ENCODE results near the gene BBS2. TPM values are rescaled to one million over a fixed set of nuclear protein-coding genes. Genes with fewer than 3 reads are reported as not detected.

BBS2 gene
- total and polyA plus RNA-seq, 2 of the 13 experiments (the other 11 are each of a cell fraction or from before 2014, with no cell fraction given) = 59.7 to 68.3 TPM

GRCh38 chr16:56519459-56520250 is at the start of gene BBS2 (continued):
- no peak; the same call in 1 of the 2 replicates for TF ChIP-seq TIGD3 (CRISPR knock-in tag; IDR thresholded peaks at IDR 0.05; ENCODE audit: borderline replicate concordance)
- TF ChIP-seq THYN1 (CRISPR knock-in tag; IDR thresholded peaks at IDR 0.05; ENCODE audit: borderline replicate concordance, low read depth) = peak; percentile 84; the same call in 1 of the 2 replicates
- TF ChIP-seq POLR2AphosphoS5 (IDR thresholded peaks at IDR 0.05; ENCODE audit: low read depth, low read length) = peak; percentile 91
- peak; percentile 88; the same call in 1 of the 2 replicates for TF ChIP-seq ZNF605 (CRISPR knock-in tag; IDR thresholded peaks at IDR 0.05)
- TF ChIP-seq ZNF572 (CRISPR knock-in tag; IDR thresholded peaks at IDR 0.05) = peak; percentile 75
- TF ChIP-seq HNRNPLL (IDR thresholded peaks at IDR 0.05; ENCODE audit: low read depth, low read length, poor library complexity, severe bottlenecking) = peak; percentile 95
- peak; percentile 45; the same call in 1 of the 2 replicates for TF ChIP-seq MED13 (CRISPR knock-in tag; IDR thresholded peaks at IDR 0.05)
- TF ChIP-seq PRDM4 (CRISPR knock-in tag; IDR thresholded peaks at IDR 0.05; ENCODE audit: borderline replicate concordance) = peak; percentile 37; the same call in 1 of the 2 replicates
- TF ChIP-seq SNAPC4 (CRISPR knock-in tag; IDR thresholded peaks at IDR 0.05) = peak; percentile 63; the same call in 1 of the 2 replicates
- no peak for TF ChIP-seq ZNF615 (CRISPR knock-in tag; IDR thresholded peaks at IDR 0.05; ENCODE audit: borderline replicate concordance)
- TF ChIP-seq FOSL2 (CRISPR knock-in tag; IDR thresholded peaks at IDR 0.05) = peak; percentile 16; the same call in 1 of the 2 replicates

Data from HepG2 (cell line).